Measurements from ENCODE around the gene TTC28. TPM values are rescaled to one million over a fixed set of nuclear protein-coding genes. Genes with fewer than 3 reads are reported as not detected.
"Not testable (repeated sequence)": the region's sequence is repeated elsewhere in the genome, so short reads cannot be mapped to it uniquely, and the experiment has no call there.

TTC28 gene
- total RNA-seq, 2 experiments from 2014 or later: 0.67 to 0.72 TPM

DNA sequence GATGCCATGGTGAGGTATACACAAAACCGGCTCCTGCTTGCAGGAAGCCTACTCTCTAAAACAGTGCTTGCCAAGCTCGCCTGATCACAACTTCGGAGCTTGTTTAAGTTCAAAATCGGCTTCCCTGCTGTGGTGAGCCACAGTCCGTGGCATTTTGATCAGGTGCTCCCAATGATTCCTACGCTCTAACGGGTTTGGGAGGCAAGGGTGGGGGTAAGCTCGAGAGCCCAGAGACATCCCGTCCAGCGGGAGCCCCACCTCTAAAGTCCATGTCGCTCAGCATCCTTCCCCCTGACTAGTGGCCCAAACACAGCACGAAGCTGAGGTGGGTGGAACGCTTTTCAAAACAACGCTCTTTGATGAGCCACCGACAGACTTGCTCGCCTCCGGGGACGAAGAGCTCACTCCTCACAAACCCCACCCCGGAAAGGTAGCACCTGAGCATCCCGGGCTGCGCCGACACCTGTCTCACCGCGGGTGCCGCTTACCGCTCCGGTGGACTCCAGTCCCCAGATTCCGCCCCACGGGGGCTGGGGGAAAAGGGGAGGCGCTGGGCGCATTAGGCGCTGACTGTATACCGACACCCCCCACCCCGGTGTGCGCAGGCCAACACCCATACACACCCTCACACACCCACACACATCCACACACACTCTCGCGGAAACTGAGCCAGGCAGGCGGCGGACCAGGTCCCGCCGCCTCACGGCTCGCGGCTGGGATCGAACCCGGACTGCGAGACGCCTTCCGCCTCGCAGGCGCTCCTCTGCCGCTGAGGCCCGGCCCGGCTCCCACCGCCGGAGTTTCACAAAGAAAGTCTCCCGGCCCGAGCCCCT is 646 bp downstream of the TTC28 start:
- POLR2A ChIA-PET, CTCF ChIA-PET: not testable (repeated sequence)

DNA sequence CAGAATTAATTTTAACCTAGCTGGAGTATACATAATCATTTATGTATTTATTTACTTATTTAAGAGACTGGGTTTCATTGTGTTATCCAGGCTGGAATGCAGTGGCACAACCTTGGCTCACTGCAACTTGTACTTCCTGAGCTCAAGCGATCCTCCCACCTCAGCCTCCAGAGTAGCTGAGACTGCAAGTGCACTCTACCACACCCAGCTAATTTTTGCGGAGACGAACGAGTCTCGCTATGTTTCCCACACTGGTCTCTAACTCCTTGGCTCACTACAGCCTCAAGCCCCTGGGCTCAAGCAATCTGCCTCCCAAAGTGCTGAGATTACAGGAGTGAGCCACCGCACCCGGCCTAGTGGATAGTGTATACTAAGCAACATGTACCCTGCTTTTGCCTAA is 1.5 kb downstream of the TTC28 start:
- POLR2A ChIA-PET, CTCF ChIA-PET: not testable (repeated sequence)

DNA sequence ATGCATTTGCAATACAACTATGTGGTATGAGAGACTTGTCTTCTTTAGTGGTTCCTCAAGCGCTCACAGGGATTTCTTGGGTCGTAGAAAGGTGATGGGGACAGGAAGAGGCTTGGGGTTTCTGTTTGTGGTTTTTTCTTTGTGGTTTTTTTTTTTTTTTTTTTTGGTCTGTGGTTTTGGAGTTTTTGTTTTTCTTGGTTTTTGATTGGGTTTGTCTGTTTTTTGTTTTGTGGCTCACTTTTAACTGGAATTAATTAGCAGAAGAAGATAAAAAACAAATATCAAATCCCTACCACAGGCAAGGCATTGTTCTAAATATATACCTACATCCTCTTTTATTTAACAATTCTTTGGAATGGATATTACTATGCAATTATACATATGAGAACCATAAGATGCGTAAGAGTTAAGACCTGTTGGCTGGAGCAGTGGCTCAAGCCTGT is 5.5 kb downstream of the TTC28 start:
- ChIA-PET CTCF (interaction anchor here (0.5 kb wide), 1 partner anchor 40 kb away, joined by 4 read pairs; no protein-coding TSS in a partner anchor), POLR2A (no interaction called here)

DNA sequence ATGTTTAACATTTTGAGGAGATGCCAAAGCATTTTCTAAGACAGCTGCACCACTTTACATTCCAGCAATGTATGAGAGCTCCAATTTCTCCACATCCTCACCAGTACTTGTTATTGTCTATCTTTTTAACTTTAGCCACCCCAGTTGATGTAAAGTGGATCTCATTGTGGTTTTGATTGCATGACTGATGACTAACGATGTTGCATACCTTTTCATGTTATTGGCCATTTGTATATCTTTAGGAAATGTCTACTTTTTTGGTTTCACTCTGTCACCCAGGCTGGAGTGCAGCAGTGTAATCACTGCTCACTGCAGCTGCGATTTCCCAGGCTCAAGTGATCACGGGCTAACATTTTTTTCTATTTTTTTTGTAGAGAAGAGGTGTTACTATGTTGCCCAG is 8.9 kb downstream of the TTC28 start:
- POLR2A ChIA-PET: no interaction called here

DNA sequence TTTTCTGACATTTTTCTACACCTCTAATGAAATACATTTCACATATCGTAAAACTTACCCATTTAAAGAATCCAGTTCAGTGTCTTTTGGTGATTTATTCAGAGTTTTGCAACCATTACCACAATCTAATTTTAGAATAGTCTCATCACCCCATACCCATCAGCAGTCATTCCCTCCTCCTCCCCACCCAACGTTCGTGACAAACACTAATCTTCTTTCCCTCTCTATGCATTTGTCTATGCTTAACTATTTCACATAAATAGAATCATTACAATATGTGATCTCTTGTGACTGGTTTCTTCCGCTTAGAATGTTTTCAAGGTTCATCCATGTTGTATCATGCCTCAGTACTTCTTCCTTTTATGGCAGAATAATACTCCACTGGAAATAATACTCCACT is 9.5 kb downstream of the TTC28 start:
- ChIA-PET CTCF (no interaction called here), POLR2A (no interaction called here)

More for the DNA sequence above, 8.9 kb downstream of the TTC28 start:
- CTCF ChIA-PET: no interaction called here

DNA sequence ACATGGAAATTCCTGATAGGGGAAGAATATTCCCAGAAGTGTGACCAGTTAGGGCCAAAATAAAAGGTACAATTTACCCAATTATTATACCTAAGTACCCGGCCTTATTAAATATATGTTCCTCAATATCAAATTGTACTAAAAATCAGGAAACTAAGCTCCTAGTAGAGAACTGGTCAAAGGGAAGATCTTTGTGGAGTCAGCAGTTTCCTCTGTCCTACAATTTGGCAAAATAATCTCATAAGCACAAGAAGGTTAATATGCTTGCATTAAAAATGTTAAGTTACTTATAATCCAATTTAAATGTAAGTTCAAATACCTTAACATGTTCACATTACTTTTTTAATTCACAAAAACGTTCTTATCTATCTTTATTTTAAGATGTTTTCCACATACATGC is 10.3 kb downstream of the TTC28 start:
- POLR2A ChIA-PET: no interaction called here
- CTCF ChIA-PET: no interaction called here

DNA sequence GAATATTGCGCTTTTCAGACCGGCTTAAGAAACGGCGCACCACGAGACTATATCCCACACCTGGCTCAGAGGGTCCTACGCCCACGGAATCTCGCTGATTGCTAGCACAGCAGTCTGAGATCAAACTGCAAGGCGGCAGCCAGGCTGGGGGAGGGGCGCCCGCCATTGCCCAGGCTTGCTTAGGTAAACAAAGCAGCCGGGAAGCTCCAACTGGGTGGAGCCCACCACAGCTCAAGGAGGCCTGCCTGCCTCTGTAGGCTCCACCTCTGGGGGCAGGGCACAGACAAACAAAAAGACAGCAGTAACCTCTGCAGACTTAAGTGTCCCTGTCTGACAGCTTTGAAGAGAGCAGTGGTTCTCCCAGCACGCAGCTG is 16.1 kb downstream of the TTC28 start:
- CTCF ChIA-PET, POLR2A ChIA-PET: not testable (repeated sequence)

DNA sequence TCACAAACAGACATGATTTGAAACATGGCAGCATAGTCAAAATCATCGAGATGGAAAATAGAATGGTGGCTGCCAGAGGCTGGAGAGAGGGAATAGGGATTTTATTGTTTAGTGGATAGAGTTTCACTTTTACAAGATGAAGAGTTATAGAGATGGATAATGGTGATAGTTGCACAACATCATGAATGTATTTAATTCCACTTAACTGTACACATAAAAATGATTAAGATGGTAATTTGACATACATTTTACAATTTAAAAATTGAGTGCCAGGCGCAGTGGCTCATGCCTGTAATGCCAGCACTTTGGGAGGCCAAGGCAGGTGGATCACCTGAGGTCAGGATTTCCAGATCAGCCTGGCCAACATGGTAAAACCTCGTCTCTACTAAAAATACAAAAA is 21.2 kb downstream of the TTC28 start:
- CTCF ChIA-PET: no interaction called here
- POLR2A ChIA-PET: no interaction called here

DNA sequence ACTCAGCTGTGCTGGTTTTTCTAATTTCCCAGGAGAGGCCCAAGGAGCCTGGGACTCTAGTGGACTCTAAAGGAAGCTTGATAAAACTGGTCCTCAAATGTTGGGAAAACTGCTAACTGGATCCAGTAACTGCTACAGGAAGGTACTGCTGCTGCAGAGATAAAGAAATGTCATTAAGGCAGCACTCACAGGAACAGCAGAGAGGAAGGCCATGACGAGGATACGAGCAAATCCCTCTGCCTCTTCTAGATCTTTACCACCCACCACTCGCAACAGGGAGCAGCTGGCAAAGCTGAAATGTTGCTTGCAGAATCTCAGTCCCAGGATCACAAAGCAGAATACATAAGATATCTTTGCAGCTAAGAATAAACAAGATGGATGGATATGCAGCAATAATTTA is 23.5 kb downstream of the TTC28 start:
- ChIA-PET CTCF (interaction anchor here (1.3 kb wide), 1 partner anchor 384 kb away, joined by 3 read pairs; no protein-coding TSS in a partner anchor), POLR2A (no interaction called here)

DNA sequence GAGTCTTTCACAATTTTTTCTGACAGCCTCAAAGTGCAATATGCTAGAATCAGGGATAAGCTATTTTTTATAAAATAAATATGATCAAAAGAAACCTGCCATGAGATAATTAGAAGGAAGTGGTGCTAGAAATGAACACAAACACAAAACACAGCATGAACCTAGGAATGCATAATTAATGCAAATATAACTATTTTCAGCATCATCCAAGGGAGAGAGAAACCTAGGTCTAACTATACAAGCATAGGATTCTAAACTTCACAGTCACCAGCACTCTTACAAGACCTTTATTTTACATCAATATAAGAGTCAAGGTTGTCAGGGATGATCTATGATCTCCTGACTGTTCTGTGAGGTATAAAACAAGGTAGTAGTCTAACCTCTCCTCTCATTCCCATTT is 29.2 kb downstream of the TTC28 start:
- ChIA-PET POLR2A (no interaction called here), CTCF (no interaction called here)

DNA sequence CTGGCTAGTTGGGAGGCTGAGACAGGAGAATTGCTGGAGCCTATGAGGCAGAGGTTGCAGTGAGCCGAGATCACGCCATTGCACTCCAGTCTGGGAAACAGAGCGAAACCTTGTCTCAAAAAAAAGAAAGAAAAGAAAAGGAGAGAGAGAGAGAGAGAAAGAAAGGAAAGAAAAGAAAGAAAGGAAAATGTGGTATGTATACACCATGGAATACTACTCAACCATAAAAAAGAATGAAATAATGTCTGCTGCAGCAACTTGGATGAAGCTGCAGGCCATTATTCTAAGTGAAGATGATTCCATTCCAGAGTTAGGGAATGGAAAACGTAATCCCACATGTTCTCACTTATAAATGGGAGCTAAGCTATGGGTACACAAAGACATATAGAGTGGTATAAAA is 30.8 kb downstream of the TTC28 start:
- CTCF ChIA-PET: interaction anchor here (1.2 kb wide), 1 partner anchor 134 kb away, joined by 3 read pairs; no protein-coding TSS in a partner anchor
- POLR2A ChIA-PET: no interaction called here

DNA sequence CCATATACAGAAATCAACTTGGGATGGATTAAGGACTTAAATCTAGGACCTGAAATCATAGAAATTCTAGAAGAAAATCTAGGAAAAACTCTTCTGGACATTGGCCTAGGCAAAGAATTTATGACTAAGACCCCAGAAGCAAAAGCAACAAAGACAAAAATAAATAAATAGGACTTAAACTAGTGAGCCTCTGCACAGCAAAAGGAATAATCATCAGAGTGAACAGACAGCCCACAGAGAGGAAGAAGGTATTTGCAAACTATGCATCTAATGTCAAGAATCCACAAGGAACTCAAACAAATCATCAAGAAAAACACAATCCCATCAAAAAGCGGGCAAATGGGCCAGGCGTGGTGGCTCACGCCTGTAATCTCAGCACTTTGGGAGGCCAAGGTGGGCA is 32.4 kb downstream of the TTC28 start:
- ChIA-PET CTCF (no interaction called here), POLR2A (no interaction called here)

DNA sequence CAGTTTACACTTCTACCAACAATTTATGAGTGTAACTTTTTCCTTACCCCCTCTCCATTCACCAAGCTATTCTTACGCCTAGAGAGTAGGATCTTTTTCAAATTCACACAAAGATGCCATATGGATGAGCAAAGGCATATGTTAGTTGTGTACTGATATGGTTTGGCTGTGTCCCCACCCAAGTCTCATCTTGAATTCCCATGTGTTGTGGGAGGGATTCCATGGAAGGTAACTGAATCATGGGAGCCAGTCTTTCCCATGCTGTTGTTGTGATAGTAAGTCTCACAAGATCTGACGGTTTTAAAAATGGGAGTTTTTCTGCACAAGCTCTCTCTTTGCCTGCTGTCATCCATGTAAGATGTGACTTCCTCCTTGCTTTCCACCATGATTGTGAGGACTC is 40.3 kb downstream of the TTC28 start:
- ChIA-PET POLR2A (no interaction called here), CTCF (no interaction called here)

DNA sequence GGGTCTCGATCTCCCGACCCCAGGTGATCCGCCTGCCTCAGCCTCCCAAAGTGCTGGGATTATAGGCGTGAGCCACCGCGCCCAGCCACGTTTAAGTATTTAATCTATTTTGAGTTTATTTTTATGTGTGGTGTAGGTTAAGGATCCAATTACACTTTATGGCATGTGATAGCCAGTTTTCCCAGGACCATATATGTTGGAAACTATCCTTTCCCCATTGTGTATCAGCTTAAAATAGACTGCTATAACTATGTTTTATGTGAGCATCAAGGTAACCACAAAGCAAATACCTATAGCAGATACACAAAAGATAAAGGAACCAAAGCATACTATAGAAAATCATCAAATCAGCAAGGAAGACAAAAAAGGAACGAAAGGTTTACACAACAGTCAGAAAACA is 42.4 kb downstream of the TTC28 start:
- POLR2A ChIA-PET: no interaction called here
- CTCF ChIA-PET: no interaction called here

DNA sequence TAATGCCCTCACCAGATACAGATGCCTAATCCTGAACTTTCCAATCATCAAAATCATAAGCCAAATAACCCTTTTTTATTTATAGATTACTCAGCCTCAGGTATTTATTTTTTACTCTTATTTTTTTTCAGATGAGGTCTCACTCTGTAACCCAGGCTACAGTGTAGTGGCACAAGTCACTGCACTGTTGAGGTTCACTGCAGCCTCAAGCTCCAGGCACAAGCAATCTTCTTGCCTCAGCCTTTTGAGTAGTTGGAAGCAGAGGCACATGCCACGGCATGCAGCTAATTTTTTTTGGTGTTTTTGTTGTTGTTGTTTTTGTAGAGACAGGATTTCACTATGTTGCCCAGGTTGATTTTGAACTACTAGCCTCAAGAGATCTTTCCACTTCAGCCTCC is 49.5 kb downstream of the TTC28 start:
- ChIA-PET CTCF (no interaction called here), POLR2A (no interaction called here)

DNA sequence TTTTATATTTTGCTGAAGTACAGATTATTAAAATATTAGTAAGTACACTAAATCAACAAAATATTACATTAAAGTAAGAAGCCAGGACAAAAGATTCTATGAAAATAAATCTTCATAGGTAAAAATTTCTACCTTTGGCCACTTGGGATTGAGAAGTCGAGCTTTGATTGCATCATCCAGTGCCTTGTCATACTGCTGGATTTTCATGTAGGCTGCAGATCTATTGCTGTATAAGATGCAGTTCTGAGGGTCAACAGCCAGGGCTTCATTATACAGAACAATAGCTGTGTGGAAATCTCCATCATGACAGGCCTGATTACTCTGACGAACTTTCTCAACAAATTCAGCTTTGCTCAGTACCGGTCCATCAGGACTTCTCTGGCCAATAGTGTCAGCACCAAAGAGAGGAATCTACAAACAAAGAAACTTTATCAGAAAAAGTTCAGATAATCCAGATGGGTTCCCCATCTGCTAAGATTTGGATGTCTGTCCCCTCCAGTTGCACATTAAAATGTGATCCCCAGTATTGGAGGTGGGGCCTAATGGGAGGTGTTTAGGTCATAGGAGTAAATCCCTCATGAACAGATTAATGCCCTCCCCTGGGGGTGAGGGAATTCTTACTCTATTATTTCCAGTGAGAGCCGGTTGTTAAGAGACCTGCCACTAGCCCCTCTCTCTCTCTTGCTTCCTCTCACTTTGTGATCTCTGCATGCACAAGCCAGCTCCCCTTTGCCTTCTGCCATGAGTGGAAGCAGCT is 50.0 kb downstream of the TTC28 start:
- POLR2A ChIA-PET: no interaction called here
- CTCF ChIA-PET: no interaction called here

DNA sequence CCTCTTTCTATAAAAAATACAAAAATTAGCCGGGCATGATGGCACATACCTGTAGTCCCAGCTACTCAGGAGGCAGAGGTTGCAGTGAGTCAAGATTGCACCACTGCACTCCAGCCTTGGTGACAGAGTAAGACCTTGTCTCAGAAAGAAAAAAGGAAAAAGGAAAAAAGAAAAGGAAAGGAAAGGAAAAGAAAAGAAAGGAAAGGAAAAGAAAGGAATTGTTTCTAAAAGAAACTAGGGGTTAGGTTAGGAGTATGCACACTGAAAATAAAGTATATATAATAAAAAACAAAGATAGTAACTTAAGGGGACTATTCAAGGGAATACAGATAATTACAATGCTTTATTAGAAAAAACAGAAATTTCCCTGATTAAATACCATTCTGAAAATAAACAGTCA is 50.9 kb downstream of the TTC28 start:
- CTCF ChIA-PET: no interaction called here

DNA sequence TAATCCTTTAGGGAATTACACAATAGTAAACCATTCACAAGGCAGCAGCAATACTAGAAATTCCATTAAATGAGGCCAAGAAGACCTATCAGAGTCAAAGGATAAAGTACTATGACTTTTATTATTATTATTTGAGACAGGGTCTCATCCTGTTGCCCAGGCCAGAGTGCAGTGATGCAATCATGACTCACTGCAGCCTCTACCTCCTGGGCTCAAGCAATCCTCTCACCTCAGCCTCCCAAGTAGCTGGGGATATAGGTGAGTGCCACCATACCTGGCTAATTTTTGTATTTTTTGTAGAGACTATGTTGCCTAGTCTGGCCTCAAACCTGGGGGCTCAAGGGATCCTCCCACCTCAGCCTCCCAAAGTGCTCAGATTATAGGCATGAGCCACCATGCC is 51.8 kb downstream of the TTC28 start:
- CTCF ChIA-PET: no interaction called here
- POLR2A ChIA-PET: no interaction called here

More for the DNA sequence above, 50.9 kb downstream of the TTC28 start:
- POLR2A ChIA-PET: no interaction called here

DNA sequence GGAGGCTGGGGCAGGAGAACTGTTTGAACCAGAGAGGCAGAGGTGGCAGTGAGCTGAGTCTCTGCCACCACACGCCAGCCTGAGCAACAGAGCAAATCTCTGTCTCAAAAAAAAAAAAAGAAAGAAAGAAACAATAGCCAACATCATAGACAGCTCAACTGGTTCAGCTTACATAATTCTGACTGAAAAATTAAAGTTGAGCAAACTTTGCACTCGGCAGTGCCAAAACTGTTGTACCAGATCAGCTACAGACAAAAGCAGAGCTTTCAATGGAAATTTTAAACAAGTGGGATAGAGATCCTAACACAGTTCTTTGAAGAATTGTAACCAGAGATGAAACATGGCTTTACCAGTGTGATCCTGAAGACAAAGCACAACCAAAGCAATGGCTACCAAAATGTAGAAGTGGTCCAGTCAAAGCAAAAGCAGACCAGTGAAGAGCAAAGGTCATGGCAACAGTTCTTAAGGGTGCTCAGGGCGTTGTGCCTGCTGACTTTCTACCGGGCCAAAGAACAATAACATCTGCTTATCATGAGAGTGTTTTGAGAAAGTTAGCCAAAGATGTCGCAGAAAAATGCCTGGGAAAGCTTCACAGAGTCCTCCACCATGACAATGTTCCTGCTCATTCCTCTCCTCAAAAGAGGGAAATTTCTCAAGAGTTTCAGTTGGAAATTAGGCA is 59.3 kb downstream of the TTC28 start:
- POLR2A ChIA-PET: no interaction called here
- CTCF ChIA-PET: no interaction called here

DNA sequence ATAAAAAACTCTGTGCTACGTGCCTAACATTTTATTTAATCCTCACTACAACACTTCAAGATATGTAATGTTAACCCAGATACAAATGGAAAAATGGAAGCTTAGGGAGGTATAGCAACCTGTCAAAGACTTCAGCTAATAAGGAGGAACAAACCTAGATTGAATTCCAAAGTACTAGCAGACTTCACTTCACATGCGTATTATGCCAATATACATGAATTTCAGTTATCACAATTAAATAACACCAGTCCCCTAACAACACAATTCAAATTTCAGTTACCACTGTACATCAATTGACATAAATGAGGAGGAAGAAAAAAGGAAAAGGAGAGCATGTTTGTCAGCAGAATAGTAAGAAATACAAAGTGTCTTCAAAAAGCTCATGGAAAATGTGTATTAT is 60.4 kb downstream of the TTC28 start:
- ChIA-PET CTCF (no interaction called here), POLR2A (no interaction called here)

DNA sequence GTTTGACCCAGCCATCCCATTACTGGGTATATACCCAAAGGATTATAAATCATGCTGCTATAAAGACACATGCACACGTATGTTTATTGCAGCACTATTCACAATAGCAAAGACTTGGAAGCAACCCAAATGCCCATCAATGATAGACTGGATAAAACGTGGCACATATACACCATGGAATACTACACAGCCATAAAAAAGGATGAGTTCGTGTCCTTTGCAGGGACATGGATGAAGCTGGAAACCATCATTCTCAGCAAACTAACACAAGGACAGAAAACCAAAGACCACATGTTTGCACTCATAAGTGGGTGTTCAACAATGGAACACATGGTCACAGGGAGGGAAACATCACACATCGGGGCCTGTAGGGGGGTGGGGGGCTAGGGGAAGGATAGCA is 64.2 kb downstream of the TTC28 start:
- POLR2A ChIA-PET, CTCF ChIA-PET: not testable (repeated sequence)
